HG03432 (cell line): Measurements from ENCODE around the gene HOXC11.

Experiments
- ATAC-seq: cut with Tn5 transposase; IDR thresholded peaks from one replicate; pipeline ENCODE4 v1.9.1; 2021; ENCODE audit warnings: mild to moderate bottlenecking, moderate library complexity; ENCODE audit not compliant: unreplicated experiment

The HOXC11 gene

GRCh38 chr12:54007538-54008259 lies 34.8 kb downstream of the HOXC11 start:
- ATAC-seq: no peak

GRCh38 chr12:54008260-54008552 lies 35.3 kb downstream of the HOXC11 start:
- no peak for ATAC-seq

- ATAC-seq: no peak
Observed at GRCh38 chr12:54009171-54010052, 36.5 kb downstream of the HOXC11 start.

GRCh38 chr12:54010053-54010971 lies 37.4 kb downstream of the HOXC11 start:
- no peak for ATAC-seq

- no peak for ATAC-seq
Observed at GRCh38 chr12:54010972-54011664, 38.2 kb downstream of the HOXC11 start.

GRCh38 chr12:54011665-54012532 lies 39.0 kb downstream of the HOXC11 start:
- no peak for ATAC-seq

GRCh38 chr12:54012631-54013409 lies 39.9 kb downstream of the HOXC11 start:
- ATAC-seq: no peak

GRCh38 chr12:54014377-54015017 lies 41.6 kb downstream of the HOXC11 start:
- no peak for ATAC-seq

- ATAC-seq: no peak
Observed at GRCh38 chr12:54015018-54015931, 42.3 kb downstream of the HOXC11 start.

GRCh38 chr12:54016051-54016450 lies 43.1 kb downstream of the HOXC11 start:
- ATAC-seq: no peak

- no peak for ATAC-seq
Observed at GRCh38 chr12:54016478-54016964, 43.6 kb downstream of the HOXC11 start.

GRCh38 chr12:54017027-54017788 lies 44.3 kb downstream of the HOXC11 start:
- peak; percentile 40 for ATAC-seq

- ATAC-seq: peak; percentile 84
Observed at GRCh38 chr12:54017878-54018467, 45.0 kb downstream of the HOXC11 start.

- no peak for ATAC-seq
Observed at GRCh38 chr12:54018468-54018984, 45.6 kb downstream of the HOXC11 start.

- no peak for ATAC-seq
Observed at GRCh38 chr12:54019091-54019811, 46.3 kb downstream of the HOXC11 start.
